ENCODE data around the gene GOLGB1. TPM values are rescaled to one million over a fixed set of nuclear protein-coding genes. Genes with fewer than 3 reads are reported as not detected.

GOLGB1 gene
- total RNA-seq, 4 donors from 2014 or later: 56.6 to 68.5 (median 57.5) TPM

GRCh38 chr3:121660356-121661171 lies 89.0 kb downstream of the GOLGB1 start, which contains the start of gene HCLS1:
TSS of gene HCLS1 (minus strand) at chr3:121660903. CDS start at chr3:121658347, 2,556 bp downstream.
- TF ChIP-seq, protein P1, sequence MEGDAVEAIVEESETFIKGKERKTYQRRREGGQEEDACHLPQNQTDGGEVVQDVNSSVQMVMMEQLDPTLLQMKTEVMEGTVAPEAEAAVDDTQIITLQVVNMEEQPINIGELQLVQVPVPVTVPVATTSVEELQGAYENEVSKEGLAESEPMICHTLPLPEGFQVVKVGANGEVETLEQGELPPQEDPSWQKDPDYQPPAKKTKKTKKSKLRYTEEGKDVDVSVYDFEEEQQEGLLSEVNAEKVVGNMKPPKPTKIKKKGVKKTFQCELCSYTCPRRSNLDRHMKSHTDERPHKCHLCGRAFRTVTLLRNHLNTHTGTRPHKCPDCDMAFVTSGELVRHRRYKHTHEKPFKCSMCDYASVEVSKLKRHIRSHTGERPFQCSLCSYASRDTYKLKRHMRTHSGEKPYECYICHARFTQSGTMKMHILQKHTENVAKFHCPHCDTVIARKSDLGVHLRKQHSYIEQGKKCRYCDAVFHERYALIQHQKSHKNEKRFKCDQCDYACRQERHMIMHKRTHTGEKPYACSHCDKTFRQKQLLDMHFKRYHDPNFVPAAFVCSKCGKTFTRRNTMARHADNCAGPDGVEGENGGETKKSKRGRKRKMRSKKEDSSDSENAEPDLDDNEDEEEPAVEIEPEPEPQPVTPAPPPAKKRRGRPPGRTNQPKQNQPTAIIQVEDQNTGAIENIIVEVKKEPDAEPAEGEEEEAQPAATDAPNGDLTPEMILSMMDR (IDR thresholded peaks at IDR 0.05): no peak

GRCh38 chr3:121659586-121659985 lies 90.0 kb downstream of the GOLGB1 start:
- DNase-seq (ENCODE audit: low spot score): no peak
- TF ChIP-seq, protein P1 (IDR thresholded peaks at IDR 0.05): no peak
- no peak for ATAC-seq (ENCODE audit: low FRiP score)

More at GRCh38 chr3:121660356-121661171, 89.0 kb downstream of the GOLGB1 start, which contains the start of gene HCLS1:
- DNase-seq (ENCODE audit: low spot score) (no peak), ATAC-seq (ENCODE audit: low FRiP score) (peak; percentile 31)

DNA sequence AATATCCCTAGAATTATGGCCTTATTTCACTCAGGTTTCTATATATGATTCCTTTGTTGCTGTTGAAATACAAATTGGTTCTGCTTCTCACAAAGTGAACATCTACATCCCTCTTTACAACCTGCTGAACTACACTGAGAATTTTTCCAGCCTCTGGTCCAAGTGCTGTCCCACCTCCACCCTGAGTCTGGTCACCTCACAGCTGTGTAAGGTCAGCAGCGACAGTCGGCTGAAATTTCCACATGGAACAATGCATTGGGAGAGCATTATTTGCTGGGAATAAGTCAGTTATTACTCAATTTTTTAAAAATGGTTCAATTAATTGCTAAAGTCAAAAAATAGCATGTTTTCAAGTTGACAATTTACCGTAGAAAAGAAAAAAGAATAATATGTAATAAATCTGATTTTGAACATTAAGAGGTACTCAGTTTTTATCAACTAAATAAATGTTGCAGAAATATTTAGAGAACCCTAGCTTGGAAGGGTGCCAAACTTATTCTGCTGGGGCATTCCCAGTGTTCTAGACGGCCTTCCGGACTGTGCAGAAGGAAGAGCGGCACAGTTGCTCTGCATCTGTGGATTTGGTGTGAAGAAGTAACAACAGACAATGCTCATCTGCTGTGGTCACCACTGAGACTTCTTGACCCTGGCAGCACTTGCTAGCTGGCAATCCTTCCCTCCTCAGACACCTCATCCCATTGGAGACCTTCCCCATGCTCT lies 90.7 kb downstream of the GOLGB1 start:
- TF ChIP-seq, protein P1 (IDR thresholded peaks at IDR 0.05): no peak
- DNase-seq (ENCODE audit: low spot score) (no peak), ATAC-seq (ENCODE audit: low FRiP score) (no peak)

- ATAC-seq (ENCODE audit: low FRiP score) (no peak), DNase-seq (ENCODE audit: low spot score) (no peak)
- TF ChIP-seq, protein P1 (IDR thresholded peaks at IDR 0.05): no peak
Observed at GRCh38 chr3:121654493-121655385, 94.8 kb downstream of the GOLGB1 start.

GRCh38 chr3:121651684-121652083 lies 97.9 kb downstream of the GOLGB1 start:
- ATAC-seq (ENCODE audit: low FRiP score): no peak
- TF ChIP-seq, protein P1 (IDR thresholded peaks at IDR 0.05): no peak
- no peak for DNase-seq (ENCODE audit: low spot score)

- TF ChIP-seq, protein P1 (IDR thresholded peaks at IDR 0.05): no peak
- ATAC-seq (ENCODE audit: low FRiP score) (no peak), DNase-seq (ENCODE audit: low spot score) (no peak)
Observed at GRCh38 chr3:121649645-121650044, 99.9 kb downstream of the GOLGB1 start.

Measured in omental fat pad (tissue), 4 donors.